DMS 273 treated with DMSO at 0.1 percent for 48 hours (cell line): Measurements from ENCODE around the gene KRTAP12-1.
"Not testable (repeated sequence)": the region's sequence is repeated elsewhere in the genome, so short reads cannot be mapped to it uniquely, and the experiment has no call there.

Experiments used
- DNase-seq: peaks from one replicate; lab custom pipeline; 2025; lab: John Stamatoyannopoulos, UW

Gene KRTAP12-1

GRCh38 chr21:44667612-44668011 lies 14.4 kb downstream of the KRTAP12-1 start:
- no peak for DNase-seq

GRCh38 chr21:44666401-44667320 lies 15.3 kb downstream of the KRTAP12-1 start, which contains the start of gene KRTAP12-2:
Gene KRTAP12-2 (minus strand): TSS chr21:44666927. CDS start chr21:44666886, 41 bp downstream.
- DNase-seq = peak; percentile 61

- no peak for DNase-seq
Observed at GRCh38 chr21:44664691-44665090, 17.3 kb downstream of the KRTAP12-1 start.

- not testable (repeated sequence) for DNase-seq
Observed at GRCh38 chr21:44661567-44661966, 20.4 kb downstream of the KRTAP12-1 start.

GRCh38 chr21:44658913-44659595 lies 22.9 kb downstream of the KRTAP12-1 start:
- DNase-seq = no peak

- DNase-seq = no peak
Observed at GRCh38 chr21:44658541-44658910, 23.4 kb downstream of the KRTAP12-1 start.

GRCh38 chr21:44657635-44658540 lies 24.1 kb downstream of the KRTAP12-1 start, which contains the start of gene KRTAP12-3:
Gene KRTAP12-3 (plus strand): TSS chr21:44657932. CDS start chr21:44657980, 48 bp downstream.
- DNase-seq = no peak

- DNase-seq = no peak
Observed at GRCh38 chr21:44656868-44657267, 25.1 kb downstream of the KRTAP12-1 start.

GRCh38 chr21:44654576-44655175 lies 27.3 kb downstream of the KRTAP12-1 start, which contains the start of gene KRTAP12-4:
Gene KRTAP12-4 (minus strand): TSS chr21:44654659. CDS start chr21:44654614, 45 bp downstream.
- no peak for DNase-seq

GRCh38 chr21:44653656-44654575 lies 28.0 kb downstream of the KRTAP12-1 start:
- no peak for DNase-seq

GRCh38 chr21:44653123-44653522 lies 28.8 kb downstream of the KRTAP12-1 start:
- no peak for DNase-seq

GRCh38 chr21:44650973-44651675 lies 30.8 kb downstream of the KRTAP12-1 start:
- no peak for DNase-seq

GRCh38 chr21:44650265-44650972 lies 31.5 kb downstream of the KRTAP12-1 start:
- DNase-seq = no peak

GRCh38 chr21:44649521-44650100 lies 32.4 kb downstream of the KRTAP12-1 start:
- DNase-seq = no peak

- no peak for DNase-seq
Observed at GRCh38 chr21:44648557-44649311, 33.2 kb downstream of the KRTAP12-1 start.

GRCh38 chr21:44647222-44647552 lies 34.8 kb downstream of the KRTAP12-1 start:
- no peak for DNase-seq

- DNase-seq = peak; percentile 55
Observed at GRCh38 chr21:44646366-44647221, 35.4 kb downstream of the KRTAP12-1 start, which contains the start of gene KRTAP10-11. Gene KRTAP10-11 (plus strand): TSS chr21:44646414. CDS start chr21:44646459, 45 bp downstream.
